Testis (tissue), 3 donors: ENCODE results near the gene MYMX. TPM values are rescaled to one million over a fixed set of nuclear protein-coding genes. Genes with fewer than 3 reads are reported as not detected.

Experiments used
- DNase-seq: peaks from one replicate; pipeline ENCODE4 v3.0.0-alpha.2; 2019
- H3K27ac ChIP-seq, 2 donors: fragments of 200-600 bp; sonication (generic); one replicate each; pipeline ENCODE4 v1.5.1; 2019
- H3K27me3 ChIP-seq: fragments of 200-600 bp; sonication (generic); one replicate; pipeline ENCODE4 v1.5.1; 2019
- H3K36me3 ChIP-seq: fragments of 200-600 bp; sonication (generic); one replicate; pipeline ENCODE4 v1.5.1; 2017; ENCODE audit warnings: low read depth; ENCODE audit errors: missing control alignments
- H3K4me1 ChIP-seq: fragments of 200-600 bp; sonication (generic); one replicate; pipeline ENCODE4 v1.5.1; 2019
- H3K4me3 ChIP-seq, 2 donors: fragments of 200-600 bp; sonication (generic); one replicate each; pipeline ENCODE4 v1.5.1; 2017 to 2019
- H3K9me3 ChIP-seq: fragments of 200-600 bp; sonication (generic); one replicate; pipeline ENCODE4 v1.5.1; 2017
- CTCF ChIP-seq, 3 experiments: fragments of 450-650 bp in 2 of 3; fragments of 200-600 bp in 1 of 3; sonication (generic) in 1 of 3; IDR thresholded peaks; one replicate each; pipeline ENCODE4 v1.5.1; 2016 to 2019; ENCODE audit warnings: antibody characterized with exemption in 3 of 3, mild to moderate bottlenecking in 2 of 3, moderate library complexity in 1 of 3
- POLR2A ChIP-seq: fragments of 450-650 bp; IDR thresholded peaks from one replicate; pipeline ENCODE4 v1.6.1; 2017; ENCODE audit warnings: antibody characterized with exemption, mild to moderate bottlenecking, moderate library complexity
- WGBS, 2 donors: methylation state at CpG; one replicate each; pipeline ENCODE4 v1.1.5; 2018; 5-methylcytosine and 5-hydroxymethylcytosine counted together
- intact Hi-C: fragments of 100-400 bp; cut with DNase I; formaldehyde crosslinking; loops from one replicate; pipeline ENCODE4 v1.15.1; 2023; ENCODE audit warnings: low total_unique reads
- polyA plus RNA-seq: library from polyadenylated mRNA; stranded (reverse); fragments of 350-450 nt; fragmentation: Illumina TruSeq; extraction: RNeasy Lipid Tissue Mini Kit (QIAGEN cat#74804); gene quantifications from one replicate; pipeline ENCODE4 v1.2.3, GENCODE V29; 2014; ENCODE audit warnings: low read depth, low replicate concordance; ENCODE audit not compliant: insufficient read depth
- total RNA-seq, 2 donors: library from RNA; depleted of rRNA; stranded (reverse); fragments of >200 nt; gene quantifications; one replicate each; pipeline ENCODE4 v1.2.3, GENCODE V29; 2016

Gene MYMX
- total and polyA plus RNA-seq, 3 donors from 2014 or later, result 0.73 to 0.87 TPM; not detected in 1

- Histone ChIP-seq H3K27ac (peak overlapping the region; percentile 49 to 82), H3K36me3 (no peaks in the 10 kb centered on the region), H3K27me3 (no peaks in the 10 kb centered on the region), H3K4me1 (peaks cover 74% of the 10 kb centered on the region), H3K4me3 (no peak overlapping the region), H3K9me3 (no peaks in the 10 kb centered on the region)
- DNase-seq, result peak; percentile 81
- intact Hi-C loops, result no loop called here
- TF ChIP-seq CTCF (IDR thresholded peaks at IDR 0.05), result peak; percentile 55 to 65 (median 58)
- TF ChIP-seq POLR2A, result no peak
- 26 to 50% methylated on average over 2 to 4 of the region's 4 CpGs for WGBS, 2 donors
These were observed 4.7 kb downstream of the MYMX start for GRCh38 chr6:44221291-44221960.

GRCh38 chr6:44221961-44222335 is 5.2 kb downstream of the MYMX start:
- Histone ChIP-seq H3K27ac (peak overlapping the region; percentile 49 to 82), H3K4me1 (peaks cover 76% of the 10 kb centered on the region), H3K4me3 (no peak overlapping the region), H3K36me3 (no peaks in the 10 kb centered on the region), H3K9me3 (no peaks in the 10 kb centered on the region), H3K27me3 (no peaks in the 10 kb centered on the region)
- no peak for DNase-seq
- intact Hi-C loops, result no loop called here
- TF ChIP-seq CTCF (IDR thresholded peaks at IDR 0.05) (no peak), POLR2A (no peak)
- WGBS, 2 donors, result 57 to 82% methylated on average over 2 of the region's 2 CpGs

GRCh38 chr6:44222486-44223318 is 6.0 kb downstream of the MYMX start:
- DNase-seq, result no peak
- TF ChIP-seq POLR2A (no peak), CTCF (IDR thresholded peaks at IDR 0.05) (no peak)
- peak overlapping the region; percentile 62 to 68 for H3K4me3 ChIP-seq
- peak overlapping the region; percentile 49 to 82 for H3K27ac ChIP-seq
- H3K36me3 ChIP-seq, result no peaks in the 10 kb centered on the region
- H3K9me3 ChIP-seq, result no peaks in the 10 kb centered on the region
- H3K27me3 ChIP-seq, result no peaks in the 10 kb centered on the region
- H3K4me1 ChIP-seq, result peaks cover 77% of the 10 kb centered on the region
- WGBS, 2 donors, result 11 to 17% methylated on average over 24 to 26 of the region's 26 CpGs
- intact Hi-C loops, result no loop called here

- Histone ChIP-seq H3K27me3 (no peaks in the 10 kb centered on the region), H3K27ac (peak within 1 kb of the TSS; percentile 49 to 82), H3K4me3 (peak within 1 kb of the TSS; percentile 62 to 68), H3K36me3 (no peaks in the 10 kb centered on the region), H3K4me1 (peaks cover 77% of the 10 kb centered on the region), H3K9me3 (no peaks in the 10 kb centered on the region)
- intact Hi-C loops, result no loop called here
- peak in 1 of 3 experiments; percentile 2 for TF ChIP-seq CTCF (IDR thresholded peaks at IDR 0.05)
- TF ChIP-seq POLR2A, result no peak
- 1% methylated on average over 72 of the region's 73 CpGs; no CpG with 5 or more reads in 1 of the 2 donors for WGBS, 2 donors
- peak; percentile 84 for DNase-seq
These were observed 6.7 kb downstream of the MYMX start, which contains the start of gene SLC29A1 for GRCh38 chr6:44223319-44224028. TSS of gene SLC29A1 (plus strand) at chr6:44223595. CDS start at chr6:44227314, 3,719 bp downstream.
